Fibroblast of skin of right quadriceps (primary cell): ENCODE results near the gene PRR19.

Experiments used
- DNase-seq: peaks from one replicate; pipeline ENCODE4 v3.0.0-alpha.2; 2013

PRR19 gene

DNA sequence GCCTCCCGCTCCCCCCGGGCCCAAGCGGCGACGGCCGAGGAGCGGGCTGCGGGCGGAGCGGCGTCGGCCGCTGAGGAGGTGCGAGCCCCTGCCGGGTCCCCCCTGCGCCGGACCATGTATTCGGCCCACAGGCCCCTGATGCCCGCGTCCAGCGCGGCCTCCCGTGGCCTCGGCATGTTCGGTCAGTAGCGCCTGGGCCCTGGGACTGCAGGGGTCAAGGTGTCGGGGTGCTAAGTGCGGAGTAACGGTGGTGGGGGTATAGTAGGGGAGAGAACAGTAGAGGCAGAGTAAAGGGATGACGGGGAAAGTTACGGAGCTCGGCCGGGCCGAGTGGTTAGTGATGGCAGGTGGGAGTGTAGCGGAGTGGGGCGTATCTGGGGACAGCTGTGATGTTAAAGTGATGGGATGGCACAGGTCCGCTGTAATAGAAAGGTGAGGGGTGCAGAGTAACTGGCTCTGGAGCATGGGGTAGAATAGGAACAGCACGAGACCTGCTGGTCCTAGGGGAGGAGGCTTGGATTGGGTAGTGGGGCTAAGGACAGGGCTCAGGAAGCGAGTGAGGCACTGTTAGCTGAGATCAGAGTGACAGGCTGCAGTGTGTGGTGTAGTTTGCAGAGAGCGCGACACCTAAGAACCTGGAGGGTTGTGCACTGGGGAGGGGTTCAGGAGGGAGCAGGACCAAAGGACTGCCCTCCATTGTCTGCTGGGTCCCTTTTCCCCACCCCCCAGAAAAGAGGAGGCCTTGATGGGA, 17.2 kb upstream of the PRR19 start:
- no peak for DNase-seq

DNA sequence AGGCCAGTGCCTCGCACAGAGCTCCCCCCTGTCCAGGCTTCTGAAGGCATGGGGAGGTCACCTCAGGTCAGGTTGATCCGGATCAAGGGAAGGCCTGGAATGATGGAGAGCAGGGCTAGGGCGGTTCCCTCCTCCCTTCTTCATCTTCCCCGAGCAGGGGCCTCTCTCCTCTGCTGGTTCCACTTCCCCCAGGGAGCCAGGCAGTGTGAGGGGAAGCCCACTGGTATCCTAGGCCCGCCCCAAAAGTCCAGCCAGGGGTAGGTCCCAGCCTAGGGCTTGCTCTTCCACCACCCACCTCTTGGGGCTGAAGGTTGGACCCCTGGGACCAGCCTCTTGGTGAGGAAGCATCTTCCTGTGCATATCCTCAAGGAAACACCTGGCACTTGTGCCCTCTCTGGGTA, 16.4 kb upstream of the PRR19 start:
- no peak for DNase-seq

DNA sequence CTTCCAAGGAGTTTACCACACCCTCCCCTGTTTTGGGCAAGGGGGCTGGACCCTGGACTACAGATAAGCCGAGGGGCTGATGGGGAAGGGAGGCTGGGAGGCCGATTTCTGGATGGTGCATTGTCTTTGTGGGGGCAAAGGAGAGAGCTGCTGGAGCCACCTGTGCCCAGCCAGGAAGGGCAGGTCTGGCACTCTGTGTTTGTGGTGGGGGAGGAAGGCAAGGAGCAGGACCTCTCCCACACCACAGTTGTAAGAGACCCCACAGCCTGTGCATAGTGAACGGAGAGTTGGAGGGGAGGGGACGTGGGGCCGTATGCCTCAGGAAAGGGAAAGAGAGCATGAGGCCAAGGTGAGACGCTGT, 16.0 kb upstream of the PRR19 start:
- no peak for DNase-seq

DNA sequence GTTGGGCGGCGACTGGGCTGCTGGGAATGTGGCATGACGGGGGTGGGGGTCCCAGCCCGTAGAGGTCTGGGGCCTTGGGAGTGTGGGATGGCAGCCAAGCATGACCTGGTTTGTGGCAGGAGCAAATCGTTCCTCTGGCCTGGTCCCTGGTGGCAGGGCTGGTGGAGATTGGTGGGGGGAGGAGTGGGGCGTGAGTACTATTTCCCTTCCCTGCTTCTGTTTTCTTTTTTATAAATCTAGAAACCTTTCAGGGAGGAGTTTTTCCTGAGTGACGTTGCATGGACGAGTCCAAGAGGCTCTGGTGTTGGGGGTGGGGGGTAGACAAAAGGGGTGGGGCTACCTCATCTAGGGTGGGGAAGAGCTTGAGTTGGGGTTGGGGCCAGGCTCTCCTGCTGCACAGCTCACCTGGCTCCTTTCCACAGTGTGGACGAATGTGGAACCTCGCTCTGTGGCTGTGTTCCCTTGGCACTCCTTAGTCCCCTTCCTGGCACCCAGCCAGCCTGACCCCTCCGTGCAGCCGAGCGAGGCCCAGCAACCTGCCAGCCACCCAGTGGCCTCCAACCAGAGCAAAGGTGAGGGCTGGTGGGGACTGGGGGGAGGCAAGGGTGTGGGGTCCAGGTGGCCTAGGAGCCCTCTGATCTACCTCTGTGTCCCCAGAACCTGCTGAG, 15.4 kb upstream of the PRR19 start:
- peak; percentile 51 for DNase-seq

DNA sequence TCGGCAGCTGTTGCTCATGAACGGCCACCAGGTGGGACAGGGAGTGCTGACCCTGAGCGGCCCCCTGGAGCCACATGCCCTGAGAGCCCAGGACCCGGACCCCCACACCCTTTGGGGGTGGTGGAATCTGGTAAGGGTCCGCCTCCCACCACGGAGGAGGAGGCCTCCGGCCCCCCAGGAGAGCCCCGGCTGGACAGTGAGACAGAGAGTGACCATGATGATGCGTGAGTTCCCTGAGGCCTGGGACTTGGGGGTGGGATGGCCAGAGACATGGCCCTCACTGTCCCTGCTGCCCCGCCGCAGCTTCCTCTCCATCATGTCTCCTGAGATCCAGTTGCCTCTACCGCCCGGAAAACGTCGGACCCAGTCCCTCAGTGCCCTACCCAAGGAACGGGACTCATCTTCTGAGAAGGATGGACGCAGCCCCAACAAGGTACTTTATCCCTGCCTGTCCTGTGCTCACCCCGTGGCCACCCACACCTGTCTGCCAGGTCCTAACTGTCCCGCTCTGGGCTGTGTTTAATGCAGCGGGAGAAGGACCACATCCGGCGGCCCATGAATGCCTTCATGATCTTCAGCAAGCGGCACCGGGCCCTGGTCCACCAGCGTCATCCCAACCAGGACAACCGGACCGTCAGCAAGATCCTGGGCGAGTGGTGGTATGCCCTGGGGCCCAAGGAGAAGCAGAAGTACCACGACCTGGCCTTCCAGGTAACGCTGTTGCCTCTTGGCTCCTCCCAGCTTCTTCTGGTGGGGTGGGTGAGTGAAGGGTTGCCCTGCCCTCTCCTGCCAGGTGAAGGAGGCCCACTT, 14.7 kb upstream of the PRR19 start:
- DNase-seq, result no peak

DNA sequence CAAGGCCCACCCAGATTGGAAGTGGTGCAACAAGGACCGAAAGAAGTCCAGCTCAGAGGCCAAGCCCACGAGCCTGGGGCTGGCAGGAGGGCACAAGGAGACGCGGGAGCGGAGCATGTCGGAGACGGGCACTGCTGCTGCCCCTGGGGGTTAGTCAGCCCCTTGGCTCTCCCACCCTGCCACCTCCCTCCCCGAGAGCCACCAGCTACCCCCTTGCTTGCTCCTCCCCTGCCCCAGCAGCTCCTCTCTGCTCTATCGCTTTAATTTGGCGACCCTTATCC, 14.2 kb upstream of the PRR19 start:
- no peak for DNase-seq

DNA sequence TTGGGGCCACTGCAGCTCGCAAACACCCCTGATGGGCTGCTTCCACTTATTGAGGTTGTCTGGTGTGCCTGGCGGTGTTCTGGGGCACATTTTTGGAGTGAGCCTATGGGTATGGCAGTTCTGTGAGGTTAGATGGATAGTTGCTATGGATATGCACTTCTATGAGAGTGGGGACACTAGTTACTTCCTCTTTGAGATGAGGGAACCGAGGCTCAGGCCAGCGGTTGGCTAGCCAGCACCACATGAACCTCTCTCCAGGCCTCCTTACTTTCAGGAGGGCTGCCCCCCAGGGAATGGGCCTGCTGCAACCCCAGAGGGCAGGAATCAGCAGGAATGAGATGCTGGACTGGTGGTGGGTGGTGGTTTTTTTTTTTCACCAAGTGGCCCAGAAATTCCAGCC, 13.5 kb upstream of the PRR19 start:
- no peak for DNase-seq

DNA sequence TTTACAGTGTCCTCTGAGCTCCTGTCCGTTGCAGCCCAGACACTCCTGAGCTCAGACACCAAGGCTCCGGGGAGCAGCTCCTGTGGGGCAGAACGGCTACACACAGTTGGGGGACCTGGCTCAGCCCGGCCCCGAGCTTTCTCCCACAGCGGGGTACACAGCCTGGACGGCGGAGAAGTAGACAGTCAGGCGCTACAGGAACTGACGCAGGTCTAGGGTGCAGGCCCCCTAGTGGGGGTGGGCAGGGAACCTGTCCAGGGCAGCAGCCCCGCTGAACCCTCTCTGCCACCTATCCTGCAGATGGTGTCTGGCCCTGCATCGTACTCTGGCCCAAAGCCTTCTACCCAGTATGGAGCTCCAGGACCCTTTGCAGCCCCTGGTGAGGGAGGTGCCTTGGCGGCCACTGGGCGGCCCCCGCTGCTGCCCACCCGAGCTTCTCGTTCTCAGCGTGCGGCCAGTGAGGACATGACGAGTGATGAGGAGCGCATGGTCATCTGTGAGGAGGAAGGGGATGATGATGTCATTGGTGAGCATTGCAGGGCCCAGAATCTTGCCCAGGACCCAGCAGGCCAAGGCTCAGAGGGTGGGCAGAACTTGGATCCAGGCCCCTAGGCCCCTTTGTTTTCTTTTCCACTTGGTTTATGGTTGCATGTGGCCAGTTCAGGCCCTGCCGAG, 12.9 kb upstream of the PRR19 start:
- no peak for DNase-seq

DNA sequence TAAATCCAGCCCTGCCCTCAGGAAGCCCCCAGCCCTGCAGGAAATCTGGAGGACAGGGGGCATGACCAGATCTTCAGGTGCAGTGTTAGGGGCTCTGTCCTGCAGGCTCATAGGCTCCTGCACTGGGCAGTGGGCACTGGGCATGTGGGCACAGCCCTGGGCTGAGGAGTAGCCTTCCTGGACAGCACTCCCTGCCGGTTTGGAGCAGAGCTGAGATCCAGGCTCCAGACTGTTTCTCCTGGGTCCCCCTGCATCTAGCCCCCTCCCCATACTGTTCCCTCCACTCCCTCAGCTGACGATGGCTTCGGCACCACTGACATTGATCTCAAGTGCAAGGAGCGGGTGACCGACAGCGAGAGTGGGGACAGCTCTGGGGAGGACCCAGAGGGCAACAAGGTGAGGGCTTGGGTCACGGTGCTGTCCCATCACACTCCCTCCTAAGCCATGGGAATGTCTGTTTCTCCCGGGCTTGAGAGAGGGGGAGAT, 12.3 kb upstream of the PRR19 start:
- DNase-seq, result no peak

DNA sequence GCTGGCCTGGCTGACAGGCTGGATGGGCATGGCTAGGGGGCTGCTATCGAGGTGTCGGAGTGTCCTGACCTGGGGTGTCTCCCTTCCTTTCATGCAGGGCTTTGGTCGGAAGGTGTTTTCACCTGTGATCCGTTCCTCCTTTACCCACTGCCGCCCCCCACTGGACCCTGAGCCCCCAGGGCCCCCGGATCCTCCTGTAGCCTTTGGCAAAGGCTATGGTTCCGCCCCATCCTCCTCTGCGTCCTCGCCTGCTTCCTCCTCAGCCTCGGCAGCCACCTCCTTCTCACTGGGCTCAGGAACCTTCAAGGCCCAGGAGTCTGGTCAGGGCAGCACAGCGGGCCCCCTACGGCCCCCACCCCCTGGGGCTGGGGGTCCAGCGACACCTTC, 11.8 kb upstream of the PRR19 start:
- DNase-seq, result no peak

DNA sequence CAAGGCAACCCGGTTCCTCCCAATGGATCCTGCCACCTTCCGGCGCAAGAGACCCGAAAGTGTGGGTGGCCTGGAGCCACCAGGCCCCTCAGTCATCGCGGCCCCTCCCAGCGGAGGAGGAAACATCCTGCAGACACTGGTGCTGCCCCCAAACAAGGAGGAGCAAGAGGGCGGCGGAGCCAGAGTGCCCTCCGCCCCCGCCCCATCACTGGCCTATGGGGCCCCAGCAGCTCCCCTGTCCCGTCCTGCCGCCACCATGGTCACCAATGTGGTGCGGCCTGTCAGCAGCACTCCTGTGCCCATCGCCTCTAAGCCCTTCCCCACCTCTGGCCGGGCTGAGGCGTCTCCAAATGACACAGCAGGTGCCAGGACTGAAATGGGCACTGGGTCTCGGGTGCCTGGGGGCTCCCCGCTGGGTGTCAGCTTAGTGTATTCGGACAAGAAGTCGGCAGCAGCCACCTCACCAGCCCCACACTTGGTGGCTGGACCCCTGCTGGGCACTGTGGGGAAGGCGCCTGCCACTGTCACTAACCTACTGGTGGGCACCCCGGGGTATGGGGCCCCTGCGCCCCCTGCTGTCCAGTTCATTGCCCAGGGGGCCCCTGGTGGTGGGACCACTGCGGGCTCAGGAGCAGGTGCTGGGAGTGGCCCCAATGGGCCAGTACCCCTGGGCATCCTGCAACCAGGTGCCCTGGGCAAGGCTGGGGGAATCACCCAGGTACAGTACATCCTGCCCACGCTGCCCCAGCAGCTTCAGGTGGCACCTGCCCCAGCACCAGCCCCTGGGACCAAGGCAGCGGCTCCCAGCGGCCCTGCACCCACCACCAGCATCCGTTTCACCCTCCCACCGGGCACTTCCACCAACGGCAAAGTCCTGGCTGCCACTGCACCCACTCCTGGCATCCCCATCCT, 11.2 kb upstream of the PRR19 start:
- no peak for DNase-seq

DNA sequence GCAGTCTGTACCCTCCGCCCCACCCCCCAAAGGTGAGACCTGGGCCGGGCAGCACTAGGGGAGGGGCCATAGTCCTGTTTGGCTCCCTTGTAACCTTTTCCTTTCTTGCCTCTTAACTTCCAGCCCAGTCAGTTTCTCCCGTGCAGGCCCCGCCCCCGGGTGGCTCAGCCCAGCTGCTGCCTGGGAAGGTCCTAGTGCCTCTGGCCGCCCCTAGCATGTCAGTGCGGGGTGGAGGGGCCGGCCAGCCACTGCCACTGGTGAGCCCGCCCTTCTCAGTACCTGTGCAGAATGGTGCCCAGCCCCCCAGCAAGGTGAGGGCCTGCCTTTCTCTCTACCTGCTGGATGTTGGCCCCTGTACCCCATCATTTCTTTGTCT, 10.5 kb upstream of the PRR19 start:
- no peak for DNase-seq

DNA sequence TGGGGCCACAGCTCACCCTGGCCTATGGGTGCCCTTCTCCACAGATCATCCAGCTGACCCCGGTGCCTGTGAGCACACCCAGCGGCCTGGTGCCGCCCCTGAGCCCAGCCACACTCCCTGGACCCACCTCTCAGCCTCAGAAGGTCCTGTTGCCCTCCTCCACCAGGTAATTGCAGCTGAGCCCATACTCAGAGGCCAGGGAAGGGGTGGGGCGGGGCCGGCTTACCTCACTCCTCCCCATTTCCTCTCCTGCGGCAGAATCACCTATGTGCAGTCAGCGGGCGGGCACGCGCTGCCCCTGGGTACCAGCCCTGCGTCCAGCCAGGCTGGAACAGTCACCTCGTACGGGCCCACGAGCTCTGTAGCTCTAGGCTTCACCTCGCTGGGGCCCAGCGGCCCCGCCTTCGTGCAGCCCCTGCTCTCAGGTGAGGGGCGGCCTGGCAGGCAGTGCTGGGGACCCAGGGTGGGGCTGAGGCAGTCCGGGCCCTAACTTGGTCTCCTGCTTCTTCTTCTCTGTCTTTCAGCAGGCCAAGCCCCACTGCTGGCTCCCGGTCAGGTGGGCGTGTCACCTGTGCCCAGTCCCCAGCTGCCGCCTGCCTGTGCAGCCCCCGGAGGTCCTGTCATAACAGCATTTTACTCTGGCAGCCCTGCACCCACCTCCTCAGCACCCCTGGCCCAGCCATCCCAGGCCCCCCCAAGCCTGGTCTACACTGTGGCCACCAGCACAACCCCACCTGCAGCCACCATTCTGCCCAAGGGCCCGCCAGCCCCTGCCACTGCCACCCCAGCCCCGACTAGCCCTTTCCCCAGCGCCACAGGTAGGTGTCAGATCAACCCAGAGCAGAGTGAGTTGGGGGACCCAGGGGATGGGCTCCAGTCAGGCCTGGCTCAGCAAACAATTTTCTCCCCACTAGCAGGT, 9.6 kb upstream of the PRR19 start:
- DNase-seq, result no peak

DNA sequence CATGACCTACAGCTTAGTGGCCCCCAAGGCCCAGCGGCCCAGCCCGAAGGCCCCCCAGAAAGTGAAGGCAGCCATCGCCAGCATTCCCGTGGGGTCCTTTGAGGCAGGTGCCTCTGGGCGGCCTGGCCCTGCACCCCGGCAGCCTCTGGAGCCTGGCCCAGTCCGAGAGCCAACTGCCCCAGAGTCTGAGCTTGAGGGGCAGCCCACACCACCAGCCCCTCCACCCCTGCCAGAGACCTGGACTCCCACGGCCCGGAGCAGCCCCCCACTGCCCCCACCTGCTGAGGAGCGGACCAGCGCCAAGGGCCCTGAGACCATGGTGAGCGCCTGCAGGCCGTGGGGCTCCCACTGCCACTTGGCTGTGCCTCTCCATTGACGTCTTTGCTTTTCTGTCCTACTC, 9.0 kb upstream of the PRR19 start:
- no peak for DNase-seq

DNA sequence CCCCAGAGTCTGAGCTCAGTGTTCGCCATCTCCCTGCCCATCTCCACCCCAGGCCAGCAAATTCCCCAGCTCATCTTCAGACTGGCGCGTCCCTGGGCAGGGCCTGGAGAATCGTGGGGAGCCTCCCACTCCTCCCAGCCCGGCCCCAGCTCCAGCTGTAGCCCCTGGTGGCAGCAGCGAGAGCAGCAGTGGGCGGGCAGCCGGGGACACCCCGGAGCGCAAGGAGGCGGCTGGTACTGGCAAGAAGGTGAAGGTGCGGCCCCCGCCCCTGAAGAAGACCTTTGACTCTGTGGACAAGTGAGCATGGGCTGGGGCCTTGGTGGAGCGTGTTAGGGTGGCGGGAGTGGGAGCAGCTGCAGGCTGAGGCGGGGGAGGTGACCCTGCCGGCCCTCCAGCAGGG, 8.4 kb upstream of the PRR19 start:
- no peak for DNase-seq

DNA sequence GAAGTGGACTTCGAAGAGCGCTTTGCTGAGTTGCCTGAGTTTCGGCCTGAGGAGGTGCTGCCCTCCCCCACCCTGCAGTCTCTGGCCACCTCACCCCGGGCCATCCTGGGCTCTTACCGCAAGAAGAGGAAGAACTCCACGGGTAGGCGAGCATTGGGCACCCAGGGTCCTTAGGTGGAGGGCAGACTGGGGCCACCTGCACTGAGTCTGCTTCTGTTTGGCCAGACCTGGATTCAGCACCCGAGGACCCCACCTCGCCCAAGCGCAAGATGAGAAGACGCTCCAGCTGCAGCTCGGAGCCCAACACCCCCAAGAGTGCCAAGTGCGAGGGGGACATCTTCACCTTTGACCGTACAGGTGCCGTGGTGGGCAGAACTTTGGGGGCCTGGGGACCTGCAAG, 8.0 kb upstream of the PRR19 start:
- DNase-seq, result no peak

DNA sequence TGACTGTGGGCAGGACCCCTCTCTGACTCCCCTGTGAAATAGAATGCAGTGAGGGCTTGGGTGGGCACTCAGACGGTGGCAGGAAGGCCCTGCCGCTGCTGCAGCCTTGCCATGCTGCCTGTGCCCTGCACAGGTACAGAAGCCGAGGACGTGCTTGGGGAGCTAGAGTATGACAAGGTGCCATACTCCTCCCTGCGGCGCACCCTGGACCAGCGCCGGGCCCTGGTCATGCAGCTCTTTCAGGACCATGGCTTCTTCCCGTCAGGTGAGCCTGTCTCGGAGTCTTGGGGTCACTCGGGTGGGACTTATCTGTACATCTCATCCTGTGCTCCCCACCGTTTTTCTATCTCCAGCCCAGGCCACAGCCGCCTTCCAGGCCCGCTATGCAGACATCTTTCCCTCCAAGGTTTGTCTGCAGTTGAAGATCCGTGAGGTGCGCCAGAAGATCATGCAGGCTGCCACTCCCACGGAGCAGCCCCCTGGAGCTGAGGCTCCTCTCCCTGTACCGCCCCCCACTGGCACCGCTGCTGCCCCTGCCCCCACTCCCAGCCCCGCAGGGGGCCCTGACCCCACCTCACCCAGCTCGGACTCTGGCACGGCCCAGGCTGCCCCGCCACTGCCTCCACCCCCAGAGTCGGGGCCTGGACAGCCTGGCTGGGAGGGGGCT, 7.3 kb upstream of the PRR19 start:
- DNase-seq, result no peak

DNA sequence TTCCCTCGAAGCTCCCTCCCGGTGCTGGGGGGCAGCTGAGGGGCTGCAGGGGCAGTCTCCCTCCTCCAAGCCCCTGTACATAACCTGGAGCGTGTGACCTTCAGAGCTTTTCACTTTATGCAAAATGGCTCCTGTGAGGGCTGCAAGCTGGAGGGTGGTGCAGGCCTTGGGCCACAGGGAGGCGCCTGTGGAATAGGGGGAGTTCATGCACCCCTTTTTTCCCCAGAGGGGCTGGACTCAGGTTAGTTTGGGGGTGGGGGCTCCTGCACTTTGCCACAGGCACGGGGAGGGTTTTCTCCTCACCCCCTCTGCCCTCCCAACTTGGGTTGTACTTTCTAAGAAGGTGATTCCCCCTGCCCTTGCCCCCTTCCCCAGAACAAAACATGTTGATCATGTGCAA, 6.6 kb upstream of the PRR19 start:
- DNase-seq, result no peak

DNA sequence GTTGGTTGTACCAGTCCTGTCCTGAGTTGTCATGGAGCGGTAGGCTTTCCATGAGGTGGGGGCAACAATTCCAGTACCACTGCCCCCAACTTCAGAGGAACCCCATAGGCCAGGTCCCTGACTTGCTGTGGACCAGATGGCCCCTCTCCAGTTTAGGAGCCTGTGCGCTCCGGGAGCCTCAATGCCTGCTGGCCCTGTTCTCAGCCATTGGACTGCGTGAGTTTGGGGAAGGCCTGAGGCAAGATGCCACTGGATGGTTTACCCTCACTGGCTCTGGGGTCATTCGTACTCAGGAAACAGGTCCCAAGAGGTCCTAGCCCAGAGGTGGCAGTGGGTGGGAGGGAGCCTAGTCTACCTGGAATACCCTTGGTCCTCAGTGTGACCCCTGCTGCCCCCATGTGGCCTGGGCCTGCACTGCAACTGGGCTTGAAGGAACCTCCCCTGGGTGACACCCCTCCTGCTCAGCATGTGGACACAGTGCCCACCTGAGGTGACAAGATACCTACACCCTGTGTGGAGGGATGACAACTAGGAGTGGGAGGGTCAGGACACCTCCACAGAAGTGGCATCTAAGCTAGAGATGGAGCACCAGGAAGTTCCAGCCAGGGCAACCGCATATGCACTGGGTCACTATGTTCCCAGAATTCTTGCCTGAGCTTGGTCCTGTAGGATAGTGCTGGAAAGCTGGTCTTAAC, 6.0 kb upstream of the PRR19 start:
- peak; percentile 56 for DNase-seq

DNA sequence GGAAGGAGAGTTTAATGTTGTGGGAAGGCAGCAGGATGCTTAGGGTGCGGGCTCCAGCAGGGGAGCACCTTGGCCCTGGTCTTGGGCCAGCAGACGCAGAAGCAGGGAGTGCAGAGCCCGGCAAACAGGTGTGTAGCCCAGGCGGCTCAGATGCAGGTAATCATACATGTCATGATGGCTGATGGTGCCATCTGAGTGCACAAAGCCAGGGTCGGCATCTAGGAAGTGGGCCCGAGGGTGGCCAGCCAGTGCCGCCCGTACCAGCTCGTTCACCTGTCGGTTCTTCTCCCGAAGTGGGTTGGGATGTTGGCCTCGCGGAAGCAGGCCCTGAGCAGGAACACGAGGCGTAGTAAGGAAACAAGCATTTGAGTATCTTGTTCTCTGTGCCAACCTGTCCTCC, 4.9 kb upstream of the PRR19 start:
- DNase-seq, result no peak
